A549 (cell line): ENCODE results near the gene MGRN1. TPM values are rescaled to one million over a fixed set of nuclear protein-coding genes. Genes with fewer than 3 reads are reported as not detected.

Experiments used
- ATAC-seq, 2 experiments: fragments of 200-7000 bp in 1 of 2; fragments of >200 bp in 1 of 2; cut with Nextera tagmentation in 1 of 2; cut with Tn5 transposase in 1 of 2; 3 replicates each; pipeline versions ENCODE4 v1.8.0 to v1.9.1; 2018 to 2020; ENCODE audit warnings: mild to moderate bottlenecking in 1 of 2, moderate library complexity in 1 of 2
- CTCF ChIA-PET: fragments of 300-600 bp; sonication (Branson Sonifier 250); formaldehyde crosslinking; extraction: SDS; loops from one replicate; lab custom pipeline; 2021; ENCODE audit warnings: antibody characterized with exemption, inconsistent platforms; lab: Yijun Ruan, JAX
- POLR2A ChIA-PET: fragments of 350-600 bp; formaldehyde crosslinking; extraction: SDS; loops from one replicate; lab custom pipeline; 2021; ENCODE audit warnings: antibody characterized with exemption, inconsistent platforms; lab: Yijun Ruan, JAX
- DNase-seq, 2 experiments: peaks; one replicate each; pipeline versions ENCODE4 v3.0.0 to v3.0.0-alpha.2; 2011 to 2016; ENCODE audit warnings: low read depth in 1 of 2, low spot score in 1 of 2
- FAIRE-seq: peaks from 2 replicates; lab custom pipeline; 2011; peaks lifted over from hg19 to GRCh38; lab: Jason Lieb, UNC
- H3K27ac ChIP-seq, 2 experiments: fragments of >200 bp; sonication (Bioruptor Twin); formaldehyde crosslinking; 3 replicates each; pipeline ENCODE4 v1.5.1; 2016 to 2017
- H3K4me1 ChIP-seq: fragments of >200 bp; sonication (Bioruptor Twin); formaldehyde crosslinking; 3 replicates; pipeline ENCODE4 v1.6.1; 2016
- H3K4me2 ChIP-seq: fragments of >200 bp; sonication (Bioruptor Twin); formaldehyde crosslinking; 3 replicates; pipeline ENCODE4 v1.6.1; 2016
- H3K4me3 ChIP-seq: fragments of >200 bp; sonication (Bioruptor Twin); formaldehyde crosslinking; 3 replicates; pipeline ENCODE4 v1.5.1; 2016
- H3K9me3 ChIP-seq: fragments of >200 bp; sonication (Bioruptor Twin); formaldehyde crosslinking; 3 replicates; pipeline ENCODE4 v1.6.1; 2016
- ATOH8 ChIP-seq: fragments of 250-450 bp; sonication (Bioruptor Pico); IDR thresholded peaks from 2 replicates; pipeline ENCODE4 v1.5.0; 2020; ENCODE audit warnings: low read depth, mild to moderate bottlenecking, moderate library complexity
- BCL3 ChIP-seq: fragments of >200 bp; sonication (Bioruptor Twin); formaldehyde crosslinking; IDR thresholded peaks from 3 replicates; pipeline ENCODE4 v1.6.1; 2016
- BHLHE40 ChIP-seq: IDR thresholded peaks from 2 replicates; pipeline ENCODE4 v1.6.1; 2012; ENCODE audit warnings: low read depth, low read length, inconsistent platforms
- CHD2 ChIP-seq: fragments of 150-350 bp; IDR thresholded peaks from 2 replicates; pipeline ENCODE4 v1.6.1; 2014; ENCODE audit warnings: low read length; ENCODE audit not compliant: partially characterized antibody
- E2F6 ChIP-seq: IDR thresholded peaks from 2 replicates; pipeline ENCODE4 v1.6.1; 2012; ENCODE audit warnings: low read depth, borderline replicate concordance
- EHMT2 ChIP-seq: fragments of 200-600 bp; sonication (generic); IDR thresholded peaks from 2 replicates; pipeline ENCODE4 v1.6.1; 2016; ENCODE audit warnings: antibody characterized with exemption, low read depth, mild to moderate bottlenecking, moderate library complexity
- ELK1 ChIP-seq: fragments of 150-350 bp; IDR thresholded peaks from 2 replicates; pipeline ENCODE4 v1.6.1; 2014; ENCODE audit warnings: low read depth, mild to moderate bottlenecking, low read length
- FOSL2 ChIP-seq, 2 experiments: fragments of 450-650 bp in 1 of 2; fragments of >200 bp in 1 of 2; sonication (Bioruptor Twin) in 1 of 2; formaldehyde crosslinking; IDR thresholded peaks; 2 replicates each; pipeline versions ENCODE4 v1.5.0 to v1.6.1; 2016 to 2020; ENCODE audit warnings: mild to moderate bottlenecking in 1 of 2, moderate library complexity in 1 of 2
- GATA3 ChIP-seq: IDR thresholded peaks from 2 replicates; pipeline ENCODE4 v1.6.1; 2012; ENCODE audit warnings: borderline replicate concordance
- HES2 ChIP-seq: fragments of >200 bp; sonication (Bioruptor Twin); formaldehyde crosslinking; IDR thresholded peaks from 2 replicates; pipeline ENCODE4 v1.6.1; 2016
- HEYL ChIP-seq: fragments of 250-450 bp; sonication (Bioruptor Pico); IDR thresholded peaks from 2 replicates; pipeline ENCODE4 v1.8.0; 2021; ENCODE audit warnings: mild to moderate bottlenecking, moderate library complexity
- JUN ChIP-seq, 2 experiments: fragments of >200 bp; sonication (Bioruptor Twin); formaldehyde crosslinking; IDR thresholded peaks; 2 replicates in 1 of 2; 3 replicates in 1 of 2; pipeline ENCODE4 v1.6.1; 2016 to 2017
- KDM5A ChIP-seq: fragments of 200-600 bp; sonication (generic); IDR thresholded peaks from 2 replicates; pipeline ENCODE4 v1.6.1; 2016; ENCODE audit warnings: antibody characterized with exemption, mild to moderate bottlenecking
- MAX ChIP-seq: IDR thresholded peaks from 2 replicates; pipeline ENCODE4 v1.6.1; 2012
- MYC ChIP-seq: IDR thresholded peaks from 2 replicates; pipeline ENCODE4 v1.6.1; 2012; ENCODE audit warnings: mild to moderate bottlenecking, inconsistent platforms, low read length, improper control_type of control experiment, borderline replicate concordance
- NPAS2 ChIP-seq: fragments of 250-450 bp; sonication (Bioruptor Pico); IDR thresholded peaks from 2 replicates; pipeline ENCODE4 v1.8.0; 2022; ENCODE audit warnings: mild to moderate bottlenecking, moderate library complexity, borderline replicate concordance
- PBX3 ChIP-seq: IDR thresholded peaks from 2 replicates; pipeline ENCODE4 v1.6.1; 2012
- PHF8 ChIP-seq: fragments of 200-600 bp; sonication (generic); IDR thresholded peaks from 2 replicates; pipeline ENCODE4 v1.6.1; 2016; ENCODE audit warnings: low read depth, mild to moderate bottlenecking, antibody characterized with exemption, moderate library complexity, borderline replicate concordance
- POLR2AphosphoS2 ChIP-seq: conservative IDR thresholded peaks from 2 replicates; pipeline ENCODE4 v1.6.1; 2012; ENCODE audit warnings: low read length, improper control_type of control experiment, inconsistent platforms
- RFX5 ChIP-seq: fragments of 450-650 bp; IDR thresholded peaks from 2 replicates; pipeline ENCODE4 v1.7.1; 2014; ENCODE audit warnings: antibody characterized with exemption, mild to moderate bottlenecking, moderate library complexity
- SREBF2 ChIP-seq: fragments of 450-650 bp; IDR thresholded peaks from 2 replicates; pipeline ENCODE4 v1.6.1; 2014; ENCODE audit warnings: mild to moderate bottlenecking, moderate library complexity
- TFCP2L1 ChIP-seq: fragments of 250-450 bp; sonication (Bioruptor Pico); IDR thresholded peaks from 2 replicates; pipeline ENCODE4 v1.5.0; 2021; ENCODE audit warnings: mild to moderate bottlenecking
- ZC3H11A ChIP-seq: fragments of 450-650 bp; IDR thresholded peaks from 2 replicates; pipeline ENCODE4 v1.6.1; 2014; ENCODE audit warnings: antibody characterized with exemption, mild to moderate bottlenecking
- ZFP36 ChIP-seq: fragments of 450-650 bp; IDR thresholded peaks from 2 replicates; pipeline ENCODE4 v1.6.1; 2014; ENCODE audit warnings: borderline replicate concordance; ENCODE audit not compliant: partially characterized antibody
- WGBS: methylation state at CpG from one replicate; pipeline ENCODE4 v1.1.6; 2017; ENCODE audit errors: missing lambda C conversion rate; 5-methylcytosine and 5-hydroxymethylcytosine counted together
- polyA plus RNA-seq, 4 experiments: library from polyadenylated mRNA; depleted of rRNA in 3 of 4; stranded (reverse); fragments of >200 nt; fragmentation: RNase III in 1 of 4; extraction: RNeasy Plus Mini Kit Qiagen cat#74134 plus additional on column Dnase treatment in 1 of 4; gene quantifications; 2 replicates in 3 of 4; 3 replicates in 1 of 4; pipeline ENCODE4 v1.2.3, GENCODE V29; 2011 to 2017

Gene MGRN1
- polyA plus RNA-seq, 2 of the 4 experiments (the other 2 are of a cell fraction): 4.3 to 29.9 TPM

GRCh38 chr16:4691666-4692412 lies 67.2 kb downstream of the MGRN1 start (continued):
- TF ChIP-seq FOSL2 (IDR thresholded peaks at IDR 0.05): no peak
- no peak for TF ChIP-seq FOSL2 (CRISPR knock-in tag; IDR thresholded peaks at IDR 0.05)
- TF ChIP-seq ZFP36: no peak
- TF ChIP-seq HEYL (CRISPR knock-in tag): no peak
- no peak for TF ChIP-seq TFCP2L1 (CRISPR knock-in tag)
- no peak for TF ChIP-seq HES2

GRCh38 chr16:4692460-4693295 lies 68.1 kb downstream of the MGRN1 start:
- peak; percentile 22 to 42 for ATAC-seq

GRCh38 chr16:4693296-4693955 lies 68.8 kb downstream of the MGRN1 start, which contains the start of gene NUDT16L1:
Gene NUDT16L1, plus strand, starts transcription at chr16:4693562. Its CDS starts 165 bp downstream, at chr16:4693727.
- peak within 1 kb of the TSS; percentile 88 to 92 for H3K27ac ChIP-seq
- peaks cover 11% of the 10 kb centered on the region; the same call in 1 of the 3 replicates for H3K4me1 ChIP-seq
- no peaks in the 10 kb centered on the region for H3K9me3 ChIP-seq
- CTCF ChIA-PET: interaction anchor here (0.8 to 1.7 kb wide), 7 partner anchors 11 to 175 kb away, joined by 3 to 7 read pairs (median 3); partner anchors contain the start of gene MGRN1
- peak; percentile 70 for FAIRE-seq
- ATAC-seq: peak; percentile 76 to 93
- peak; percentile 92 to 97 for DNase-seq
- H3K4me2 ChIP-seq: peak within 1 kb of the TSS; percentile 97
- H3K4me3 ChIP-seq: peak within 1 kb of the TSS; percentile 93
- POLR2A ChIA-PET: interaction anchor here (0.6 to 1.4 kb wide), 3 partner anchors 41 to 265 kb away, joined by 3 to 7 read pairs (median 3); partner anchors contain the start of genes ANKS3, DNAAF8 and SEC14L5
- 1% methylated on average over 38 of the region's 91 CpGs for WGBS
- 0 out of 2 replicates have a peak, but pooled peaks have one; percentile 41 for TF ChIP-seq PBX3
- TF ChIP-seq KDM5A: peak; percentile 48; the same call in 1 of the 2 replicates
- peak in 1 of 2 experiments; percentile 68; a peak in 3 of 5 replicates for TF ChIP-seq JUN (IDR thresholded peaks at IDR 0.05)
- peak; percentile 47; the same call in 1 of the 2 replicates for TF ChIP-seq MAX
- peak; percentile 69; the same call in 2 of the 3 replicates for TF ChIP-seq BCL3
- 0 out of 2 replicates have a peak, but pooled peaks have one; percentile 14 for TF ChIP-seq POLR2AphosphoS2
- no peak for TF ChIP-seq NPAS2 (CRISPR knock-in tag)
- no peak for TF ChIP-seq ZC3H11A
- TF ChIP-seq GATA3: 0 out of 2 replicates have a peak, but pooled peaks have one; percentile 3
- no peak for TF ChIP-seq BHLHE40
- no peak for TF ChIP-seq MYC
- TF ChIP-seq RFX5: no peak
- TF ChIP-seq ELK1: no peak
- no peak for TF ChIP-seq EHMT2

More at GRCh38 chr16:4692460-4693295, 68.1 kb downstream of the MGRN1 start:
- Histone ChIP-seq H3K4me2 (peak overlapping the region; percentile 97), H3K4me3 (peak overlapping the region; percentile 93), H3K9me3 (no peaks in the 10 kb centered on the region), H3K27ac (peak overlapping the region; percentile 60 to 76; a peak in 5 of 6 replicates), H3K4me1 (peaks cover 11% of the 10 kb centered on the region; the same call in 1 of the 3 replicates)
- CTCF ChIA-PET: interaction anchor here (0.8 to 1.4 kb wide), 5 partner anchors 12 to 174 kb away, joined by 3 to 4 read pairs (median 3); partner anchors contain the start of gene MGRN1
- POLR2A ChIA-PET: interaction anchor here (1.4 kb wide), 2 partner anchors 42 to 265 kb away, joined by 3 to 7 read pairs; partner anchors contain the start of genes ANKS3, DNAAF8 and SEC14L5
- FAIRE-seq (no peak), DNase-seq (peak in 1 of 2 experiments; percentile 24)
- WGBS: 42% methylated on average over 11 of the region's 31 CpGs
- TF ChIP-seq E2F6: no peak
- no peak for TF ChIP-seq RFX5
- no peak for TF ChIP-seq SREBF2
- TF ChIP-seq CHD2: no peak
- no peak for TF ChIP-seq PHF8
- no peak for TF ChIP-seq ATOH8
